HG02970 (cell line): Measurements from ENCODE around the gene KCNJ16.
"Not testable (repeated sequence)": the region's sequence is repeated elsewhere in the genome, so short reads cannot be mapped to it uniquely, and the experiment has no call there.

Source experiments
- ATAC-seq: cut with Tn5 transposase; IDR thresholded peaks from one replicate; pipeline ENCODE4 v1.9.1; 2021; ENCODE audit warnings: mild to moderate bottlenecking, moderate library complexity, moderate number of reproducible peaks; ENCODE audit not compliant: unreplicated experiment, low FRiP score

KCNJ16 gene

DNA sequence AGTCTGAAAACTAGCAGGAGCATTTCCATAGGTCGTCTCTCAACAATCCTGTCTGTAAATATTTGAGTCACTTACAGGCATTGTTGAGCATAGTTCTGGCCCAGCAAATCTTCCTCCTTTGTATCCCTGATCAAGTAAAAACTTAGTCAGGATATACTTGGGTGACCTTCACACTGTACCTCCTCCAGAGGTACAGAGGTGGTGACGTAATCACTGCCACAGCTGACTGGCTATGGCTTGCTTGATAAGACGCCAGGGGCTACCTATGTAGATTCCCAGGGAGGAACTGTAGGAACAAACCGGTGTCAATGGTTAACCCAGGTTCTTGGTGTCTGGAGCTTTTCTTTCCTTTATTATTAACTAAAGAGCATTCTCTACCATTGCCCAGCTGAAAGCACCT, at the start of gene KCNJ16:
TSS of gene KCNJ16 (plus strand) at position 270 of the 400 bp plus-strand sequence. CDS start 56,863 bp downstream, outside the sequence.
- no peak for ATAC-seq

DNA sequence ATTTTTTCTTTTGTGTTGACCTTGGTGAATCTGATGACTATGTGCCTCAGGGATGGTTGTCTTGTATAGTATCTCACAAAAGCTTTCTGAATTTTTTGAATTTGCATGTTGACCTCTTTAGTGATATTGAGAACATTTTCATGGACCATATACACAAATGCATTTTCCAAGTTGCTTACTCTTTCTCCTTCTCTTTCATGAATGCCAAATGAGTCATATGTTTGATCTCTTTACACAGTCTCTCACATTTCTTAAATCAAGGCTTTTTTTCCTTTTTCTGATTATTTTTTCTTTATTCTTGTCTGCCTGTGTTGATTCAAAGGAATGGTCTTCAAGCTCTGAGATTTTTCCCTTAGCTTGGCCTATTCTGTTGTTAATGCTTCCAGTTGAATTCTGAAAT, 46.6 kb upstream of the KCNJ16 start:
- no peak for ATAC-seq

DNA sequence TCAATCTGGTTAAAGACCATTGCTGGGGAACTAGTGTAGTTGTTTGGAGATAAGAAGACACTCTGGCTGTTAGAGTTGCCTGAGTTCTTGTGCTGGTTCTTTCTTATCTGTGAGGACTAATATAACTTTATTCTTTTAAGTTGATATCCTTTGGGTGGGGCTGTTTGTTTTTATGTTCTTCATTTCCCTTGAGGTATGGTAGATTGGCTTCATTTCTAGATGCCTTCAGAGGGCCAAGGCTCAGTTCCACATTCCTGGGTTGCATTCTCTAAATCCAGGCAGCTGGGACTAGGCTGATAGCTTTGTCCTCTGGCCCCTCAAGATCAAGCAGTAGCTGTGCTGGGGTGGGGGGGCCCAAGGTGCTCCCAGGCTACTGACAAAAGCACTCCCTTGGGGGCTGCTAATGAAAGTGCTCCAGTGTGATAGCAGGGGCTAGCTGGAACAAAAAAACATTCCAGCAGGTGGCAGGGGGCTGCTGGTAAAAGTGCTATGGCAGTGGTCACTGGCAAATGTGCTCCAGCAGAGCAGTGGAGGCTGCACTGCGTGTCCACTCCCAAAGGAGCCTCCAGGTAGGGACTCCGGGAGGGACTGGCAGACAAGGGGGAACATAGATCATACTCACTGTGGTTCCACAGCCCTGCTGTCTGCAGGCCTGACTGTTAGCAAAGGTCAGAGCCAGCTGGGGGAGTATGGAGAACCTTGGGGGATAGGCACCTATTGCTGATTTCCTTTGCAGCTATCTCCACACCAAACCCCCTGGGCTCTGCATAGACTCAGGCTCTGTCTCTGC, 45.9 kb upstream of the KCNJ16 start:
- ATAC-seq = no peak

DNA sequence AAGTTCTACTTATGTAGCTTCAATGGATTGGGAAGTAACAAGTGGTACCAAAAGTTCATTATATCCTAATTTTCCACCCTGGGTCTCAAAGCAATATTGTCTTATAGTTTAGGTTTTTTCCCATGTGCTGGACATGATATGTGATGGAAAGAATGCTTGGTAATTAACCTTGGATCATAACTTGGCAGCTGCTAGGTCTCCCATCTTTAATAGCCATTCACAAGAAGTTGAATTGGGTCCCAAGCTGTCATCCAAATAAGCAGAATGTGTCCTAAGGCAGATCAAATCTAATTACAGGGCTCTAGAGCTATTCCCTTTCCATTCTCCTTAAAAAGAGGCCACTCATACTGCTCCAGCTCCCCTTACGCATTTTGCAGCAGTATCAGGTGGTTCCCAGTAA, 44.7 kb upstream of the KCNJ16 start:
- no peak for ATAC-seq

DNA sequence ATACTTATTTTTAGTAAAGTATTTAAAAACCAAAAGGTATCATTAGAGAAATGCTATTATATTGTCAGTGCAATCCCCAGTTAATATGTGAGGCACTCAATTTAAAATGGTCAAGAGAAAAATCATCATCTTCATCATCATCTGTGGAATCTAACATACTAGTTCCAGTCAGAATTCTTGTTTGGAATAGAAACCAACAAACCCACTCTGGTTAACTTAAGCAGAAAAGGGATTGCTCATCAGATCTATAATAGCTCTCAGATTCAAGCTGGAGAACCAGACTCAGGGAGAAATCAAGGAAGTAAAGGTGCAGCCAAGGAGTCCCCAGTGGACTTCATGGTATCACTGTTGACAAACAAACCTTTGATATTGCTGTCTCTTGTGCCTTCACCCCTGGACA, 43.7 kb upstream of the KCNJ16 start:
- ATAC-seq = no peak

DNA sequence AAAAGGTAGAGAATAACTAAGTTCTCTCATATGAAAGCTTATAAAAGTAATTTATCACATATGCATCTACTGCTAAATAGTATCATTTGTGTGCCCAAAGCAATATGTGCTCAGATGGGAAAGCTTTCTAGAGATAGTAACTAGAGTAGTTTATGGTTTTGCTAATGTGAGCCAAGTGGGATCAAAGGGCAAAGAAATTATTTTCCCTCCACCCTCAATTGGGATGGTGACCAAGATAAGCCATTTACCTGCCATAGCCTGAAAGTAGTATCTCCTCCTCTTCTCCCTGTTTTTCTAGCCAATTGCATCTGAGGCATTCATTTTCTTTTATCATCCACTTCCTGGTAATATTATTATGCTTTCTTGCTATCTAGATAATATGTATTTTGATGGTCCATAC, 41.9 kb upstream of the KCNJ16 start:
- no peak for ATAC-seq

DNA sequence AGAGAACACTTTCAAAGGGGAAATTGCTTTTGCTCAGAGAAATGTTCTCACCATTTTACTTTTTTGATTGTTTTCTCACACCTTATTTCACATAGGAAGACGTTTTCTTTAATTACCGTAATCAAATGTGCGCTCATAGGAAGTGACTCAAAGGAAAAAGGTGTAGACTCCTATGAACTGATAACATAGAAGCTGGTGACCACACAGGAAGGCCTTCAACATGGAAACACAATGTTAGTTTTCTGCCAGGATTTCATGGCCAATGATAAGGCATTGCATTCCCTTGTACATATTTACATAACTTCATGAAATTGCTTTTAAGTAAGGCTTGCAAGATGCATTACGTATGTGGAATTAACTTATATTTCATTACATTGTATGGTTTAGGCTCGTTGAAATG, 40.9 kb upstream of the KCNJ16 start:
- no peak for ATAC-seq

DNA sequence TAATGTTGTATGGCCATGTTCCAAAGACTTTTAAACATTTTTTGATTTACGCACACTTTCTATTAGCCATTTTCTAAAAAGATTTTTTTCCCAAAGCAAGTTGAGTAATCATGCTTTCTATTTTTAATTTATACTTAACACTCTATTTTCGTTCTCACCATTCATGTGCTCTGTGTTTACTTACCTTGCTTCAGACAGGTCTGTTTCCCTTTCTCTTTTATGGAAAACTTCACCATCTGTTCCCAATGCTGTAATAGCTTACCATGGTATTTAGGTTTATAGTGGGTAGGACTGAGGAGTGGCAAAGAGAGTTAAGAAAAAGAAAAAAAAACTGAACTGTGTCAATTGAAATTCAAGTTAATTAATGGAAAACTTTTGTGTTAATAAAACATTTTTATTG, 37.5 kb upstream of the KCNJ16 start:
- ATAC-seq = no peak

DNA sequence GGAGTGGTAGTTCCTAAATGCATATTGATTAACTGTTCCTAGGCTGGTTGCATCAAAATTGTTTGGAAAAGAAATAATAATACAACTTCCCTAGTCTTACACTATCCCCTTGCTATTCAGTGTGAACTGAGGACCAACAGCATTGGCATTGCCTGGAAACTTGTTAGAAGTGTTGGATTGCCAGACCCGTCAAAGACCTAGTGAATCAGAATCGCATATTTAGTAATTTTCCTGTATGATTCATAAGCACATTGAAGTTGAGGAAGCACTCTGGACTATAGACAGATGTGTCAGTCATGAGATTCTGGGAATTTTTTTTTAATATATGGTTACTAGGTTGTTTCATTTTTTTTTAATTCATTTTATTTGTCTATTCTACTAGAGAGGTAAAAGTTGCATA, 34.7 kb upstream of the KCNJ16 start:
- ATAC-seq = no peak

DNA sequence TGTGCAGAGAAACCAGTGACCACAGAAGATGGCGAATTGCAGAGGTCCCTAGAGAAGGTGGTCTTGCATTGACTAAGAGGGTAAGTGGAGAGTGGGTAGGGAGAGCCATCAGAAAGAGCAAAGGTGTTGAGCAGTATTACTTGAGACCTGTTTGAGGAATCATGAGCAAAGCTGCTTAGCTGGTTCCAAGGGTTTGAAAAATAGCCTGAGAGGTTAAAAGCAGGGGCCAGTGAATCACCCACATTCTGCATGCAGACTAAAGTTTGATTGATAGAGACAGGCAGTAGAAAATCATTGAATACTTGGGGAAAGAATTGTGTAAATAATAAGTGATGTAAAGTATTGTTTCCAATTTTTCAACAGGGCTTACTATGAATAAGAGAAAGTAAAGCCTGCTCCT, 34.0 kb upstream of the KCNJ16 start:
- no peak for ATAC-seq

DNA sequence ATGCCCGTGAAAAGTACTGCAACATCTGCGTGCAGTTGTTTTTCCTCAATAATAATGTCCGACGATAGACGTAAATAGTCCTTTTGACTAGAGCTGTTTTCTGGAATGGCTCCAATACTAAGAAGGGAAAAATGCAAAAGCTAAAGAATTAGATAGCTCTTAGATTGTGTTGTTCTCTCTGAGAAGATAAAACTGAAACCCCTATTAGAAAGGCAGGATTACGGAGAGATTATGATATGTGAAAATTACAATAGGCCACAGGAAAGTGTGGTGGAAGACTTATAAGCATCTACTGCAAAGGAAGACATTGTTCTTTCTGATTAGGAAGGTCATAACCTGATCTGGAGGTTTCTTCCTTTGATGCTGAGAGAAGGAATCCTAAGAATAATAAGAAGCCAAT, 33.5 kb upstream of the KCNJ16 start:
- no peak for ATAC-seq

DNA sequence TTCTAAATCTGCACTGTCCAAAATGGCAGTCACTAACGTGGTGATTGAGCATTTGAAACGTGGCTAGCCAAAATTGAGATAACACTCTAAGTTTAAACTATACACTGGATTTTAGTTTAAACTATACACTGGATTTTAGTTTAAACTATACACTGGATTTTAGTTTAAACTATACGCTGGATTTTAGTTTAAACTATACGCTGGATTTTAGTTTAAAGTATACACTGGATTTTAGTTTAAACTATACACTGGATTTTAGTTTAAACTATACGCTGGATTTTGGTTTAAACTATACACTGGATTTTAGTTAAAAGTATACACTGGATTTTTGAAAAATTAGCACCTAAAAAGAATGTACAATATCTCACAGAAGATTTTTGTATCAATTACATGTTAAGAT, 29.2 kb upstream of the KCNJ16 start:
- not testable (repeated sequence) for ATAC-seq

DNA sequence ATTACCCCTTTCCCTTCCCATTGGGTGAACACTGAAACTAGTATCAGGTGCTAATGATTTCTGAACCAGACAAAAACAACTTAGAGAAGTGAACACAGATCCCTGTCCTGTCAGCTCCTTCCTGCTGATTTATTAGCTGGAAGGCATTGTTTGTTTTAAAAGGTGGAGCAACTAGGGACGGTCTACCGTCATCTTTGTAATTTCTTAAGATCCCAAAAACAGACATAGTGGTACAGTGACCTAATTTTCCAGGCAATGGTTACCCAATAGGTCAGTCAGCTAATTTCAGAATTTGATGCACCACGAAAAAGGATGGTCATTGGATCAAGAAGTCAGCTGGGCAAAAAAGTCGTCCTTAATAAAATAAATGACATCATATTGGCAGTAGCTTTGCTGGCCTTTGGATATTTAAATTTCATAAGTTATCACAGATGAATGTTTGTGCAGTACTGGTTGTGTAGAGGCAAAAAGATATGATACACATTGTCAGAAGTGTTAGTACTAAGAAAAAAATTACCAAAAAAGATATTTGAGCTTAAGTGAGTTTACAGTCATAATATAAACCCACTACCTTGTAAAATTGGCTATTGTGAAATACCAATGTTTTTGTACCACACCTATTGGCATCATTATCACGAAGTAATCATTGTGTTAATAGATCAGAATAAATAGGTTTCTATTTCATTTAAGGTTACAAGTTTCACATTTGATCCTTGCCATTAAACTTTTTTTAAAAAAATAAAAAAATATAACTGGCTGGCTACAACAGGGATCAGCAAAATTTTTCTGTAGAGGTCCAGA, 27.2 kb upstream of the KCNJ16 start:
- no peak for ATAC-seq

DNA sequence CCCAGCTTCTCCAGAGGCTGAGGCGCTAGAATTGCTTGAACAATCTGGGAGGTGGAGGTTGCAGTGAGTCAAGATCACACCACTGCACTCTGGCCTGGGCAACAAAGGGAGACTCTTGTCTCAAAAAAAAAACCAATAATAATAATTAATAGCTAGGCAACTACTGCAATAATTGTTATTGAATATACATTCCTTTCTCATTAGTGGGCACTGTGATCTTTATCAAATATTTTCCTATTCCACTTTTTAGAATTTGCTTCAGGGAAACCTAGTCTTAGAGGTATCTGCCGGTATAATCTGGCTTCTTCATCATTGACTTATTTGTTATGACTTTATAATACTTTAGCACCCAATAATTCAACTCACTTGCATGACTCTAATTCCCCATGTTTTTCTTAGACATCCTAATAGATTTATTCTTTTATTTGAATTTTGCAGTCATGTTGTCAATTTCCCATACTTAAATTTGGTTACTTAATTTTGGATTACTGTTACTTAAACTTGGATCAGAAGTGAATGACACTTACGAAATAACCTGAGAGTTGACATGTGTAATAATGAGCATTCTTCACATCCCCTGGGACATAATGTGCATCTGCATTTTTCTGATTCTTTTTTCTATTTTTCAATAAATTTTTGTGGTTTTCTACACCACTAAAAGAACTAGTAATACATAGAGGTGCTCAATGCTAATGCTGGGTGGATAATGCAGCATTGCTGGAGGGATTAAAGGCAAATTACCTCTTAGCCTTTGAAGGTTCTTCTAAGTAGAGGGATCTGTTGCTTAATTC, 25.0 kb upstream of the KCNJ16 start:
- no peak for ATAC-seq

DNA sequence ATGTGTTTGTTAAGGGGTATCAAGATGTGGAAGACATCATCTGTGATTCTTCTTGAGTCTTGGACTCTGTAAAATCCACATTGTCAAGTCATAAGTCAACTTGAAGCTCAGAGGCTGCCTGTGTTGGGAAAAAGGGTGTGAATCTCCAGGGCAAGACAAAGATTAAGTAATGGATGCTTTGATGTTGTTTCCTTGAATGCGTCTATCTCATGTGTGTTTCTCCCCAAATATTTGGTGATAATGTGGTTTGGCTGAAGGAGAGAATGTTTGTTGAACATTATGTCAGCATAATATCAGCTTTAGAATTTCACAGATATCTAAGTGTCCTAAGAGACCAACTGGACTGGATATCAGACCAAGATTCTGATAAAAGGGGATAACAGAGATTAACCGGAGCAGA, 24.1 kb upstream of the KCNJ16 start:
- ATAC-seq = no peak

DNA sequence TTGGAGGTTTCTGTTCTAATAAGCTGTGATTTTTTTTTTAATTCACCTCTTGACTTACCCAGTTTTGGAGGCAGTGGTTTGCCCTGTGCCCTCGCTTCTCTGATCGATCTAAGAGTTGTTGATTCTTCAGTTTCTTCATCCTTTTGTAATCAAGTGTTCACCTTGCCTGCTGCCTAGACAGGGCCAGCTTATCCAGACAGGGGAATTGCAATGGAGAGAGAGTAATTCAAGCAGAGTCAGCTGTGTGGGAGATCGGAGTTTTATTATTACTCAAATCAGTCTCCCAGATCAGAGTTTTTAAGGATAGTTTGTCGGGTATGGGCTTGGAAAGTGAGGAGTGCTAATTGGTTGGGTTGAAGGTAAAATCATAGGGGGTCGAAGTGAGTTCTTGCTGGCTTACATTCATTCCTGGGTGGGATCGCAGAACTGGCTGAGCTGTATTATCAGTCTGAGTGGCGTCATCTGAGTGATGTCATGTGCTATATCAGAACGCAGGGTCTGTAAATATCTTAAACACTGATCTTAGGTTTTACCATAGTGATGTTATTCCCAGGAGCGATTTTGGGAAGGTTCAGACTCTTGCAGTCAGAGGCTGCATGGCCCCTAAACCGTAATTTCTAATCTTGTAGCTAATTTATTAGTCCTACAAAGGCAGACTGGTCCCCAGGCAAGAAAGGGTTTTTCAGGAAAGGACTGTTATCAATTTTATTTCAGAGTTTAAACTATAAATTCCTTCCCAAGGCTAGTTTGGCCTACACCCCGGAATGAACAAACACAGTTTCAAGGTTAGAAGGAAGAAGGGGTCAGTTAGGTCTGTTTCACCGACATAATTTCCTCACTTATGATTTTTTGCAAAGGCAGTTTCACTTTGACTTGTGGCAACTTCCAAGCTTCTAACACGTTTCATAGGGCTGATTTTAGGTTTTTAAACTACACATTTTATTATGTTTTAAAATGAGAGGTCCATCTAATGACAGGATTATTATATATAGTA, 21.5 kb upstream of the KCNJ16 start:
- no peak for ATAC-seq

DNA sequence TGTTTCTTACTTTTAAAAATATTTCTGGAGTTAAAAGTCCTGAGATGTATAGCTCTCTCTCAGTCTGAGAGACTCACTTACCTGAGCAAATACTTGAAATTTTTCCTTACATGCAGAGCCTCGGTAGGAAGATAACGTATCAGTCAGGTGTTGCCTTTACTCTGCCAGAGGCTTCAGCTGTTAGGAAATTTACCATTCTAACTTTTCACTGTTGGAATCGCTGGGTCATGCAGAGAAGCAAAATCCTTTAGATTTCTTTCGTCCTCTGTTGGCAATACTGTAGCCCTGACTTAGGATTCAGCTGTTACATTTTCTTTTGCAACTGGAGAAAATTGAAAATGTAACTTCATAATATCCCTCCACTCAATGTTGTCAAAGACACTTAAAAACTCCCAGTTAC, 20.0 kb upstream of the KCNJ16 start:
- no peak for ATAC-seq

DNA sequence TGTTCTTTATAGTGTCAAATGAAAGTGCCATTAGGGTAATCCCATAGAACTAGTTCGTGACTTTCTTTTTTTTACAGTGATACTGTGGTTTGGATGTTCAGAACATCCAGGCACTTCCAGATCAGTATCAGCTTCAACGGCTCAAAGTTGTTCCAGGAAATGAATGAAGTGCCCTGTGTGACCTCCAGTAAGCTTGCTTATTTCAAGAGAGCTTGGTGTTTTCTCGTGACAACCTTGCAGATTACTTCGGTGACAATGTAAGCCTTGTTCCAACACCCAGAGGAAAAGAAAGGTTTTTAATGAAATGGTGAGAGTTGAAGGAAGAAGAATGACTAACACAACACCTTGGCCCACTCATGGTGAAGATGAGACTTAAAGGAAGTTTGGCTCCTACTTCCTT, 16.0 kb upstream of the KCNJ16 start:
- ATAC-seq = no peak

DNA sequence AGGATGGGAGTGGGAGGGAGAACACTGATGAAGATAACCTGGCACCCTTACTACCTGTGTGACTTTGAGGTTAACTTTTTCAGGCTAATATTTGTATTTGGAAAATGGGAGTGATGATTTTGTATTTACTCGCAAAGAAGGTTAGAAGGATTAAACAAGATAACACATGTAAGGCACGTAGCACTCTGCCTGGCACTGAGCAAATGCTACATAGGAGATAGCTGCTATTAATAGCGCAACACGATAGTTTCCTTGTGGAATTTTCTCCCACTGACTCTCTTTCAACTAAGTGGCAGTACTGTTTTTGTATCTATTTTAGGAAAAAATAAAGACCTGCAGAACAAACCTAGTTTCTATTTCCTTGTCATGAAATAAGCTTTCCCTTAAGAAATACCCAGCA, 15.4 kb upstream of the KCNJ16 start:
- ATAC-seq = no peak

DNA sequence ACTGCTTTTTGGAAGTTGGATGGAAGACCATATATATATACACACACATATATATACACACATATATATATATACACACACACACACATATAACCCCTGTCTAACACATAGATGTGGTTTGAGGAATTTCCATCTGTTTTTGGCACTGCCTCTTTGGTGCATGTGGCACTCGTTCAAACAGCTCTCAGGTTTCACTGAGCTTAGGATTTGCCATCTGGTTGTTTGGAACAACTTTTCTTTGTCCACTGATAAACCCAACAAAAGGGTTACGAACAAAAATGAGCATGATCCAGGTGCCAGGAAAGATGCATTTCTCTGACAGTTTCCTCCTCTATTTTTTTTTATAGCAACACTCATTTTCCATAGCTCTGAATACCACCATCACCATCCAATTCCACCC, 14.6 kb upstream of the KCNJ16 start:
- ATAC-seq = no peak
